HEK293 (cell line): ENCODE data around the gene NUDT5.

Experiments
- ZBTB11 ChIP-seq: fragments of 450-650 bp; formaldehyde crosslinking; conservative IDR thresholded peaks from 2 replicates; pipeline ENCODE4 v1.5.1; 2016; ENCODE audit warnings: low read depth, missing biosample characterization, missing genetic modification characterization
- ZNF184 ChIP-seq: fragments of 450-650 bp; IDR thresholded peaks from 2 replicates; pipeline ENCODE4 v1.5.1; 2018; ENCODE audit warnings: missing biosample characterization, mild to moderate bottlenecking, missing genetic modification characterization
- ZNF677 ChIP-seq: fragments of 450-650 bp; IDR thresholded peaks from 2 replicates; pipeline ENCODE4 v1.5.0; 2018; ENCODE audit warnings: missing biosample characterization, mild to moderate bottlenecking, missing genetic modification characterization, moderate library complexity
- TF ChIP-seq, protein P1 (sequence below): fragments of 450-650 bp; formaldehyde crosslinking; IDR thresholded peaks from 2 replicates; pipeline ENCODE4 v1.5.1; 2016; ENCODE audit warnings: missing biosample characterization, missing genetic modification characterization
- TF ChIP-seq, protein P2 (sequence below): fragments of 450-650 bp; formaldehyde crosslinking; IDR thresholded peaks from 2 replicates; pipeline ENCODE4 v1.5.1; 2017; ENCODE audit warnings: missing biosample characterization, missing genetic modification characterization
- TF ChIP-seq, protein P3 (sequence below): fragments of 450-650 bp; formaldehyde crosslinking; IDR thresholded peaks from 2 replicates; pipeline ENCODE4 v1.5.1; 2017; ENCODE audit warnings: missing biosample characterization, missing genetic modification characterization
- TF ChIP-seq, protein P4 (sequence below): fragments of 450-650 bp; formaldehyde crosslinking; IDR thresholded peaks from 2 replicates; pipeline ENCODE4 v1.5.1; 2016; ENCODE audit warnings: missing biosample characterization, missing genetic modification characterization

- TF ChIP-seq ZNF184 (tag by site-specific recombination) (no peak), ZNF677 (tag by site-specific recombination) (no peak), ZBTB11 (no peak)
- TF ChIP-seq, protein P1, sequence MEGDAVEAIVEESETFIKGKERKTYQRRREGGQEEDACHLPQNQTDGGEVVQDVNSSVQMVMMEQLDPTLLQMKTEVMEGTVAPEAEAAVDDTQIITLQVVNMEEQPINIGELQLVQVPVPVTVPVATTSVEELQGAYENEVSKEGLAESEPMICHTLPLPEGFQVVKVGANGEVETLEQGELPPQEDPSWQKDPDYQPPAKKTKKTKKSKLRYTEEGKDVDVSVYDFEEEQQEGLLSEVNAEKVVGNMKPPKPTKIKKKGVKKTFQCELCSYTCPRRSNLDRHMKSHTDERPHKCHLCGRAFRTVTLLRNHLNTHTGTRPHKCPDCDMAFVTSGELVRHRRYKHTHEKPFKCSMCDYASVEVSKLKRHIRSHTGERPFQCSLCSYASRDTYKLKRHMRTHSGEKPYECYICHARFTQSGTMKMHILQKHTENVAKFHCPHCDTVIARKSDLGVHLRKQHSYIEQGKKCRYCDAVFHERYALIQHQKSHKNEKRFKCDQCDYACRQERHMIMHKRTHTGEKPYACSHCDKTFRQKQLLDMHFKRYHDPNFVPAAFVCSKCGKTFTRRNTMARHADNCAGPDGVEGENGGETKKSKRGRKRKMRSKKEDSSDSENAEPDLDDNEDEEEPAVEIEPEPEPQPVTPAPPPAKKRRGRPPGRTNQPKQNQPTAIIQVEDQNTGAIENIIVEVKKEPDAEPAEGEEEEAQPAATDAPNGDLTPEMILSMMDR (tag by site-specific recombination), result no peak
- TF ChIP-seq, protein P2, sequence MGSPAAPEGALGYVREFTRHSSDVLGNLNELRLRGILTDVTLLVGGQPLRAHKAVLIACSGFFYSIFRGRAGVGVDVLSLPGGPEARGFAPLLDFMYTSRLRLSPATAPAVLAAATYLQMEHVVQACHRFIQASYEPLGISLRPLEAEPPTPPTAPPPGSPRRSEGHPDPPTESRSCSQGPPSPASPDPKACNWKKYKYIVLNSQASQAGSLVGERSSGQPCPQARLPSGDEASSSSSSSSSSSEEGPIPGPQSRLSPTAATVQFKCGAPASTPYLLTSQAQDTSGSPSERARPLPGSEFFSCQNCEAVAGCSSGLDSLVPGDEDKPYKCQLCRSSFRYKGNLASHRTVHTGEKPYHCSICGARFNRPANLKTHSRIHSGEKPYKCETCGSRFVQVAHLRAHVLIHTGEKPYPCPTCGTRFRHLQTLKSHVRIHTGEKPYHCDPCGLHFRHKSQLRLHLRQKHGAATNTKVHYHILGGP (tag by site-specific recombination), result no peak
- TF ChIP-seq, protein P3, sequence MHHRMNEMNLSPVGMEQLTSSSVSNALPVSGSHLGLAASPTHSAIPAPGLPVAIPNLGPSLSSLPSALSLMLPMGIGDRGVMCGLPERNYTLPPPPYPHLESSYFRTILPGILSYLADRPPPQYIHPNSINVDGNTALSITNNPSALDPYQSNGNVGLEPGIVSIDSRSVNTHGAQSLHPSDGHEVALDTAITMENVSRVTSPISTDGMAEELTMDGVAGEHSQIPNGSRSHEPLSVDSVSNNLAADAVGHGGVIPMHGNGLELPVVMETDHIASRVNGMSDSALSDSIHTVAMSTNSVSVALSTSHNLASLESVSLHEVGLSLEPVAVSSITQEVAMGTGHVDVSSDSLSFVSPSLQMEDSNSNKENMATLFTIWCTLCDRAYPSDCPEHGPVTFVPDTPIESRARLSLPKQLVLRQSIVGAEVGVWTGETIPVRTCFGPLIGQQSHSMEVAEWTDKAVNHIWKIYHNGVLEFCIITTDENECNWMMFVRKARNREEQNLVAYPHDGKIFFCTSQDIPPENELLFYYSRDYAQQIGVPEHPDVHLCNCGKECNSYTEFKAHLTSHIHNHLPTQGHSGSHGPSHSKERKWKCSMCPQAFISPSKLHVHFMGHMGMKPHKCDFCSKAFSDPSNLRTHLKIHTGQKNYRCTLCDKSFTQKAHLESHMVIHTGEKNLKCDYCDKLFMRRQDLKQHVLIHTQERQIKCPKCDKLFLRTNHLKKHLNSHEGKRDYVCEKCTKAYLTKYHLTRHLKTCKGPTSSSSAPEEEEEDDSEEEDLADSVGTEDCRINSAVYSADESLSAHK (tag by site-specific recombination), result no peak
- TF ChIP-seq, protein P4, sequence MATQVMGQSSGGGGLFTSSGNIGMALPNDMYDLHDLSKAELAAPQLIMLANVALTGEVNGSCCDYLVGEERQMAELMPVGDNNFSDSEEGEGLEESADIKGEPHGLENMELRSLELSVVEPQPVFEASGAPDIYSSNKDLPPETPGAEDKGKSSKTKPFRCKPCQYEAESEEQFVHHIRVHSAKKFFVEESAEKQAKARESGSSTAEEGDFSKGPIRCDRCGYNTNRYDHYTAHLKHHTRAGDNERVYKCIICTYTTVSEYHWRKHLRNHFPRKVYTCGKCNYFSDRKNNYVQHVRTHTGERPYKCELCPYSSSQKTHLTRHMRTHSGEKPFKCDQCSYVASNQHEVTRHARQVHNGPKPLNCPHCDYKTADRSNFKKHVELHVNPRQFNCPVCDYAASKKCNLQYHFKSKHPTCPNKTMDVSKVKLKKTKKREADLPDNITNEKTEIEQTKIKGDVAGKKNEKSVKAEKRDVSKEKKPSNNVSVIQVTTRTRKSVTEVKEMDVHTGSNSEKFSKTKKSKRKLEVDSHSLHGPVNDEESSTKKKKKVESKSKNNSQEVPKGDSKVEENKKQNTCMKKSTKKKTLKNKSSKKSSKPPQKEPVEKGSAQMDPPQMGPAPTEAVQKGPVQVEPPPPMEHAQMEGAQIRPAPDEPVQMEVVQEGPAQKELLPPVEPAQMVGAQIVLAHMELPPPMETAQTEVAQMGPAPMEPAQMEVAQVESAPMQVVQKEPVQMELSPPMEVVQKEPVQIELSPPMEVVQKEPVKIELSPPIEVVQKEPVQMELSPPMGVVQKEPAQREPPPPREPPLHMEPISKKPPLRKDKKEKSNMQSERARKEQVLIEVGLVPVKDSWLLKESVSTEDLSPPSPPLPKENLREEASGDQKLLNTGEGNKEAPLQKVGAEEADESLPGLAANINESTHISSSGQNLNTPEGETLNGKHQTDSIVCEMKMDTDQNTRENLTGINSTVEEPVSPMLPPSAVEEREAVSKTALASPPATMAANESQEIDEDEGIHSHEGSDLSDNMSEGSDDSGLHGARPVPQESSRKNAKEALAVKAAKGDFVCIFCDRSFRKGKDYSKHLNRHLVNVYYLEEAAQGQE (tag by site-specific recombination), result no peak
These were observed 6.5 kb upstream of the NUDT5 start for GRCh38 chr10:12202226-12202625.
